Mammary epithelial cell (primary cell): Measurements from ENCODE around the gene LRRC43.

Experiments
- CTCF ChIP-seq, 2 donors: IDR thresholded peaks in 1 of 2; conservative IDR thresholded peaks in 1 of 2; 2 replicates each; pipeline ENCODE4 v1.5.1; 2011 to 2012; ENCODE audit warnings: inconsistent platforms in 2 of 2, low read length in 2 of 2, mild to moderate bottlenecking in 2 of 2, control low read depth in 1 of 2, low read depth in 1 of 2; ENCODE audit not compliant: insufficient read depth in 1 of 2; ENCODE audit errors: extremely low read depth in 1 of 2
- EZH2 ChIP-seq: IDR thresholded peaks from 2 replicates; pipeline ENCODE4 v1.6.1; 2012; ENCODE audit warnings: low read length, inconsistent platforms, borderline replicate concordance

GRCh38 chr12:122225683-122226365 is 42.9 kb downstream of the LRRC43 start, which contains the start of gene DIABLO:
- TF ChIP-seq CTCF (conservative IDR thresholded peaks at IDR 0.05 in 1 of 2, IDR thresholded peaks at IDR 0.05 in 1 of 2; ENCODE audit: extremely low read depth in 1 of 2, insufficient read depth in 1 of 2, low read depth in 1 of 2, low read length in 2 of 2) = no peak
- no peak for TF ChIP-seq EZH2
